ENCODE data around the gene GPD2. TPM values are rescaled to one million over a fixed set of nuclear protein-coding genes. Genes with fewer than 3 reads are reported as not detected.

Gene GPD2
- total and polyA plus RNA-seq, 2 of the 4 experiments (the other 2 are of a cell fraction), result 20.4 to 100 TPM

- Histone ChIP-seq H3K9me1 (ENCODE audit: insufficient read depth, low read length) (peaks cover 4% of the 10 kb centered on the region; the same call in 1 of the 2 replicates), H3K79me1 (ENCODE audit: low read depth in 1 of 2, low read length in 2 of 2) (no peaks in the 10 kb centered on the region), H3K9ac (ENCODE audit: low read depth, low read length) (no peak overlapping the region), H4K8ac (ENCODE audit: low read depth in 2 of 2, low read length in 2 of 2) (no peak overlapping the region), H3K27ac (ENCODE audit: insufficient read depth, low read length) (no peak overlapping the region), H3K4me2 (ENCODE audit: low read depth, low read length) (no peak overlapping the region), H3K9me3 (ENCODE audit: control insufficient read depth, insufficient read depth, low read length) (no peaks in the 10 kb centered on the region), H3K56ac (ENCODE audit: extremely low read depth, insufficient read depth, low read length) (no peak overlapping the region), H4K5ac (ENCODE audit: low read depth, low read length) (no peak overlapping the region), H2AFZ (replicated peaks; ENCODE audit: low read length, poor library complexity) (no peak overlapping the region), H3K23ac (ENCODE audit: low read depth, low read length) (no peak overlapping the region), H2AK9ac (replicated peaks; ENCODE audit: low read depth, low read length, poor library complexity) (no peak overlapping the region), H2AK5ac (ENCODE audit: low read depth, low read length) (no peak overlapping the region), H3K4me3 (ENCODE audit: insufficient read depth, low read depth, low read length) (no peak overlapping the region), H3K4ac (ENCODE audit: low read depth, low read length) (no peak overlapping the region), H2BK20ac (ENCODE audit: low read depth, low read length) (no peak overlapping the region), H2BK15ac (ENCODE audit: low read depth, low read length) (no peak overlapping the region), H2BK5ac (ENCODE audit: low read depth, low read length, poor library complexity, severe bottlenecking) (no peak overlapping the region), H3K4me1 (ENCODE audit: control insufficient read depth, insufficient read depth, low read length) (peaks cover 5% of the 10 kb centered on the region), H3K14ac (replicated peaks; ENCODE audit: low read depth, low read length) (no peak overlapping the region), H3K36me3 (ENCODE audit: control insufficient read depth, insufficient read depth, low read length) (no peaks in the 10 kb centered on the region), H4K20me1 (ENCODE audit: insufficient read depth, low read length) (peaks cover 3% of the 10 kb centered on the region; the same call in 1 of the 2 replicates), H4K91ac (ENCODE audit: insufficient read depth, low read depth, low read length) (no peak overlapping the region), H3K18ac (ENCODE audit: low read depth, low read length) (no peak overlapping the region), H2BK120ac (ENCODE audit: low read depth, low read length) (no peak overlapping the region), H3K27me3 (ENCODE audit: control insufficient read depth, insufficient read depth, low read length) (peaks cover 8% of the 10 kb centered on the region; the same call in 1 of the 2 replicates)
- TF ChIP-seq RCOR1 (IDR thresholded peaks at IDR 0.05; ENCODE audit: insufficient replicate concordance, low read length), result no peak
- TF ChIP-seq USF2 (IDR thresholded peaks at IDR 0.05; ENCODE audit: low read depth, low read length), result no peak
- TF ChIP-seq CEBPB (IDR thresholded peaks at IDR 0.05; ENCODE audit: low read depth, low read length), result no peak
- no peak for TF ChIP-seq BHLHE40 (IDR thresholded peaks at IDR 0.05; ENCODE audit: low read depth, low read length)
- TF ChIP-seq POLR2A (IDR thresholded peaks at IDR 0.05; ENCODE audit: low read depth, low read length), result no peak
- TF ChIP-seq ELK1 (IDR thresholded peaks at IDR 0.05; ENCODE audit: borderline replicate concordance, low read depth, low read length), result no peak
- TF ChIP-seq MAZ (IDR thresholded peaks at IDR 0.05; ENCODE audit: borderline replicate concordance, low read depth, low read length), result no peak
- TF ChIP-seq CTCF (conservative IDR thresholded peaks at IDR 0.05; ENCODE audit: low read depth, low read length), result no peak
- no peak for TF ChIP-seq MAFK (IDR thresholded peaks at IDR 0.05; ENCODE audit: low read depth, low read length)
- no peak for TF ChIP-seq FOS (IDR thresholded peaks at IDR 0.05; ENCODE audit: low read depth, low read length)
- no peak for TF ChIP-seq SMC3 (IDR thresholded peaks at IDR 0.05; ENCODE audit: low read depth, low read length)
- TF ChIP-seq RAD21 (IDR thresholded peaks at IDR 0.05; ENCODE audit: low read length), result no peak
- no peak for TF ChIP-seq RFX5 (IDR thresholded peaks at IDR 0.05; ENCODE audit: low read depth, low read length)
- no peak for TF ChIP-seq NFE2L2 (IDR thresholded peaks at IDR 0.05; ENCODE audit: low read depth, low read length)
- no peak for TF ChIP-seq CHD1 (IDR thresholded peaks at IDR 0.05; ENCODE audit: low read depth, low read length)
- no peak for TF ChIP-seq MXI1 (IDR thresholded peaks at IDR 0.05; ENCODE audit: borderline replicate concordance, low read depth, low read length)
- ChIA-PET POLR2A (ENCODE audit: unreplicated experiment) (no interaction called here), CTCF (no interaction called here)
- no TSS peak for BruUV-seq (replicated peaks)
- ATAC-seq (ENCODE audit: low read depth) (no peak), DNase-seq (no peak)
- in situ Hi-C loops (cut with MboI; ENCODE audit: low sequenced_read_pairs), result loop anchor here (5.0 kb wide), 1 partner anchor 51 kb away; no protein-coding TSS in a partner anchor
- WGBS, 2 experiments (ENCODE audit: extremely low coverage in 2 of 2, insufficient read length in 1 of 2), result no CpG with 5 or more reads among the region's 5 CpGs
- dilution Hi-C loops (cut with HindIII; ENCODE audit: low sequenced_read_pairs, unreplicated experiment), result no loop called here
- intact Hi-C loops (cut with micrococcal nuclease), result no loop called here
Measured at GRCh38 chr2:156398176-156398575, 38.0 kb upstream of the GPD2 start.

All from IMR-90 (cell line).